Measurements from ENCODE around the gene ESR1. TPM values are rescaled to one million over a fixed set of nuclear protein-coding genes. Genes with fewer than 3 reads are reported as not detected.
"Not testable (repeated sequence)": the region's sequence is repeated elsewhere in the genome, so short reads cannot be mapped to it uniquely, and the experiment has no call there.

ESR1 gene
- total RNA-seq, 2 donors from 2014 or later: 0.07 to 1.3 TPM

- ATAC-seq (replicated peaks in 1 of 2) (no peak), DNase-seq (no peak)
- Mint-ChIP-seq H3K27me3 (ENCODE audit: low read depth) (peaks cover 12% of the 10 kb centered on the region), H3K27ac (no peak overlapping the region), H3K4me1 (ENCODE audit: low read depth) (no peaks in the 10 kb centered on the region), H3K4me3 (no peak overlapping the region), H3K9me3 (no peaks in the 10 kb centered on the region), H3K36me3 (ENCODE audit: insufficient read depth in 2 of 2) (no peaks in the 10 kb centered on the region)
Observed at GRCh38 chr6:151974061-151974617, 166.7 kb downstream of the ESR1 start.

GRCh38 chr6:151975795-151976194, 168.3 kb downstream of the ESR1 start:
- H3K36me3 Mint-ChIP-seq (ENCODE audit: insufficient read depth in 2 of 2): no peaks in the 10 kb centered on the region
- DNase-seq: no peak
- no peak for ATAC-seq (replicated peaks in 1 of 2)
- no peak overlapping the region for H3K27ac Mint-ChIP-seq
- H3K9me3 Mint-ChIP-seq: no peaks in the 10 kb centered on the region
- peaks cover 2% of the 10 kb centered on the region for H3K27me3 Mint-ChIP-seq (ENCODE audit: low read depth)
- H3K4me1 Mint-ChIP-seq (ENCODE audit: low read depth): no peaks in the 10 kb centered on the region
- H3K4me3 Mint-ChIP-seq: no peak overlapping the region

GRCh38 chr6:151988199-151988598, 180.7 kb downstream of the ESR1 start:
- H3K27ac Mint-ChIP-seq; H3K36me3 Mint-ChIP-seq (ENCODE audit: insufficient read depth in 2 of 2); H3K4me3 Mint-ChIP-seq; H3K4me1 Mint-ChIP-seq (ENCODE audit: low read depth); H3K9me3 Mint-ChIP-seq; ATAC-seq (replicated peaks in 1 of 2); DNase-seq: not testable (repeated sequence)
- peaks cover 11% of the 10 kb centered on the region for H3K27me3 Mint-ChIP-seq (ENCODE audit: low read depth)

GRCh38 chr6:151992091-151992490, 184.6 kb downstream of the ESR1 start:
- no peak for ATAC-seq (replicated peaks in 1 of 2)
- peaks cover 6% of the 10 kb centered on the region for H3K27me3 Mint-ChIP-seq (ENCODE audit: low read depth)
- H3K27ac Mint-ChIP-seq: no peak overlapping the region
- H3K4me1 Mint-ChIP-seq (ENCODE audit: low read depth): no peaks in the 10 kb centered on the region
- no peak for DNase-seq
- no peak overlapping the region for H3K4me3 Mint-ChIP-seq
- H3K9me3 Mint-ChIP-seq: peaks cover 0 to 3% of the 10 kb centered on the region in 2 donors
- no peaks in the 10 kb centered on the region for H3K36me3 Mint-ChIP-seq (ENCODE audit: insufficient read depth in 2 of 2)

- no peak for ATAC-seq (replicated peaks in 1 of 2)
- Mint-ChIP-seq H3K27me3 (ENCODE audit: low read depth) (peaks cover 6% of the 10 kb centered on the region), H3K4me1 (ENCODE audit: low read depth) (no peaks in the 10 kb centered on the region), H3K9me3 (peaks cover 0 to 3% of the 10 kb centered on the region in 2 donors), H3K27ac (no peak overlapping the region), H3K36me3 (ENCODE audit: insufficient read depth in 2 of 2) (no peaks in the 10 kb centered on the region), H3K4me3 (no peak overlapping the region)
- DNase-seq: no peak
Observed at GRCh38 chr6:151993364-151993763, 185.9 kb downstream of the ESR1 start.

- Mint-ChIP-seq H3K4me1 (ENCODE audit: low read depth) (no peaks in the 10 kb centered on the region), H3K9me3 (no peaks in the 10 kb centered on the region), H3K36me3 (ENCODE audit: insufficient read depth in 2 of 2) (no peaks in the 10 kb centered on the region), H3K27me3 (ENCODE audit: low read depth) (no peaks in the 10 kb centered on the region), H3K27ac (no peak overlapping the region), H3K4me3 (no peak overlapping the region)
- ATAC-seq (replicated peaks in 1 of 2): no peak
- DNase-seq: no peak
Observed at GRCh38 chr6:151998784-151999183, 191.3 kb downstream of the ESR1 start.

GRCh38 chr6:151999194-151999593, 191.7 kb downstream of the ESR1 start:
- H3K9me3 Mint-ChIP-seq: no peaks in the 10 kb centered on the region
- ATAC-seq (replicated peaks in 1 of 2) (no peak), DNase-seq (no peak)
- no peaks in the 10 kb centered on the region for H3K36me3 Mint-ChIP-seq (ENCODE audit: insufficient read depth in 2 of 2)
- H3K4me1 Mint-ChIP-seq (ENCODE audit: low read depth): no peaks in the 10 kb centered on the region
- H3K27me3 Mint-ChIP-seq (ENCODE audit: low read depth): no peaks in the 10 kb centered on the region
- H3K27ac Mint-ChIP-seq: no peak overlapping the region
- H3K4me3 Mint-ChIP-seq: no peak overlapping the region

GRCh38 chr6:152001408-152001807, 193.9 kb downstream of the ESR1 start:
- H3K9me3 Mint-ChIP-seq: no peaks in the 10 kb centered on the region
- H3K36me3 Mint-ChIP-seq (ENCODE audit: insufficient read depth in 2 of 2): no peaks in the 10 kb centered on the region
- H3K4me3 Mint-ChIP-seq: no peak overlapping the region
- ATAC-seq (replicated peaks in 1 of 2) (no peak), DNase-seq (no peak)
- no peaks in the 10 kb centered on the region for H3K4me1 Mint-ChIP-seq (ENCODE audit: low read depth)
- no peak overlapping the region for H3K27ac Mint-ChIP-seq
- no peaks in the 10 kb centered on the region for H3K27me3 Mint-ChIP-seq (ENCODE audit: low read depth)

- no peaks in the 10 kb centered on the region for H3K4me1 Mint-ChIP-seq (ENCODE audit: low read depth)
- H3K4me3 Mint-ChIP-seq: no peak overlapping the region
- no peaks in the 10 kb centered on the region for H3K36me3 Mint-ChIP-seq (ENCODE audit: insufficient read depth in 2 of 2)
- no peak overlapping the region for H3K27ac Mint-ChIP-seq
- ATAC-seq (replicated peaks in 1 of 2) (no peak), DNase-seq (no peak)
- no peaks in the 10 kb centered on the region for H3K9me3 Mint-ChIP-seq
- H3K27me3 Mint-ChIP-seq (ENCODE audit: low read depth): no peaks in the 10 kb centered on the region
Observed at GRCh38 chr6:152002306-152002705, 194.8 kb downstream of the ESR1 start.

- no peaks in the 10 kb centered on the region for H3K27me3 Mint-ChIP-seq (ENCODE audit: low read depth)
- ATAC-seq (replicated peaks in 1 of 2): no peak
- no peaks in the 10 kb centered on the region for H3K4me1 Mint-ChIP-seq (ENCODE audit: low read depth)
- no peaks in the 10 kb centered on the region for H3K36me3 Mint-ChIP-seq (ENCODE audit: insufficient read depth in 2 of 2)
- no peak overlapping the region for H3K4me3 Mint-ChIP-seq
- no peak for DNase-seq
- H3K9me3 Mint-ChIP-seq: no peaks in the 10 kb centered on the region
- no peak overlapping the region for H3K27ac Mint-ChIP-seq
Observed at GRCh38 chr6:152004036-152004566, 196.6 kb downstream of the ESR1 start.

- Mint-ChIP-seq H3K27ac (no peak overlapping the region), H3K4me3 (no peak overlapping the region), H3K4me1 (ENCODE audit: low read depth) (no peaks in the 10 kb centered on the region), H3K27me3 (ENCODE audit: low read depth) (no peaks in the 10 kb centered on the region), H3K36me3 (ENCODE audit: insufficient read depth in 2 of 2) (no peaks in the 10 kb centered on the region), H3K9me3 (no peaks in the 10 kb centered on the region)
- no peak for DNase-seq
- ATAC-seq (replicated peaks in 1 of 2): no peak
Observed at GRCh38 chr6:152004896-152005295, 197.4 kb downstream of the ESR1 start.

GRCh38 chr6:152008779-152009178, 201.3 kb downstream of the ESR1 start:
- no peak for DNase-seq
- no peak overlapping the region for H3K27ac Mint-ChIP-seq
- ATAC-seq (replicated peaks in 1 of 2): no peak

GRCh38 chr6:152012227-152012626, 204.7 kb downstream of the ESR1 start:
- H3K36me3 Mint-ChIP-seq (ENCODE audit: insufficient read depth in 2 of 2): peaks cover 0 to 1% of the 10 kb centered on the region in 2 donors
- H3K27me3 Mint-ChIP-seq (ENCODE audit: low read depth): no peaks in the 10 kb centered on the region
- no peak overlapping the region for H3K4me3 Mint-ChIP-seq
- DNase-seq: no peak
- H3K9me3 Mint-ChIP-seq: peaks cover 1 to 2% of the 10 kb centered on the region in 2 donors
- H3K27ac Mint-ChIP-seq: no peak overlapping the region
- ATAC-seq (replicated peaks in 1 of 2): no peak
- no peaks in the 10 kb centered on the region for H3K4me1 Mint-ChIP-seq (ENCODE audit: low read depth)

More at GRCh38 chr6:152008779-152009178, 201.3 kb downstream of the ESR1 start:
- no peaks in the 10 kb centered on the region for H3K4me1 Mint-ChIP-seq (ENCODE audit: low read depth)
- H3K36me3 Mint-ChIP-seq (ENCODE audit: insufficient read depth in 2 of 2): no peaks in the 10 kb centered on the region
- no peaks in the 10 kb centered on the region for H3K27me3 Mint-ChIP-seq (ENCODE audit: low read depth)
- peaks cover 0 to 1% of the 10 kb centered on the region in 2 donors for H3K9me3 Mint-ChIP-seq
- H3K4me3 Mint-ChIP-seq: no peak overlapping the region

- Mint-ChIP-seq H3K27me3 (ENCODE audit: low read depth) (no peaks in the 10 kb centered on the region), H3K4me1 (ENCODE audit: low read depth) (no peaks in the 10 kb centered on the region), H3K27ac (no peak overlapping the region), H3K36me3 (ENCODE audit: insufficient read depth in 2 of 2) (peaks cover 0 to 6% of the 10 kb centered on the region in 2 donors), H3K4me3 (no peak overlapping the region), H3K9me3 (peaks cover 4 to 6% of the 10 kb centered on the region in 2 donors)
- DNase-seq (no peak), ATAC-seq (replicated peaks in 1 of 2) (no peak)
Observed at GRCh38 chr6:152018876-152019275, 211.4 kb downstream of the ESR1 start.
